Mesothelial cell of epicardium (in vitro differentiated cells): Measurements from ENCODE around the gene BID. TPM values are rescaled to one million over a fixed set of nuclear protein-coding genes. Genes with fewer than 3 reads are reported as not detected.

Experiments used
- DNase-seq, 2 experiments: peaks; one replicate each; pipeline ENCODE4 v3.0.0; 2021; ENCODE audit warnings: low spot score in 2 of 2; ENCODE audit not compliant: unreplicated experiment in 2 of 2
- H3K27ac Mint-ChIP-seq: 2 replicates; pipeline ENCODE4 v1.8.0; 2021; ENCODE audit warnings: mixed read lengths
- H3K27me3 Mint-ChIP-seq: 2 replicates; pipeline ENCODE4 v1.8.0; 2021; ENCODE audit warnings: low read depth, mixed read lengths
- H3K36me3 Mint-ChIP-seq: 2 replicates; pipeline ENCODE4 v1.8.0; 2021; ENCODE audit warnings: mixed read lengths
- H3K4me1 Mint-ChIP-seq: 2 replicates; pipeline ENCODE4 v1.8.0; 2021; ENCODE audit warnings: mixed read lengths
- H3K4me3 Mint-ChIP-seq: 2 replicates; pipeline ENCODE4 v1.8.0; 2021; ENCODE audit warnings: mild to moderate bottlenecking, moderate library complexity, mixed read lengths
- H3K9me3 Mint-ChIP-seq: 2 replicates; pipeline ENCODE4 v1.8.0; 2021; ENCODE audit warnings: mixed read lengths
- total RNA-seq: library from RNA; stranded (reverse); gene quantifications from 3 replicates; pipeline ENCODE4 v1.2.1, GENCODE V29; 2021
- TF ChIP-seq, protein P1 (sequence below): fragments of 200-600 bp; sonication (generic); IDR thresholded peaks from one replicate; pipeline ENCODE4 v1.5.0; 2021; ENCODE audit warnings: antibody characterized with exemption; ENCODE audit not compliant: unreplicated experiment

BID gene
- total RNA-seq, 1 donor from 2014 or later, result 29.9 TPM

DNA sequence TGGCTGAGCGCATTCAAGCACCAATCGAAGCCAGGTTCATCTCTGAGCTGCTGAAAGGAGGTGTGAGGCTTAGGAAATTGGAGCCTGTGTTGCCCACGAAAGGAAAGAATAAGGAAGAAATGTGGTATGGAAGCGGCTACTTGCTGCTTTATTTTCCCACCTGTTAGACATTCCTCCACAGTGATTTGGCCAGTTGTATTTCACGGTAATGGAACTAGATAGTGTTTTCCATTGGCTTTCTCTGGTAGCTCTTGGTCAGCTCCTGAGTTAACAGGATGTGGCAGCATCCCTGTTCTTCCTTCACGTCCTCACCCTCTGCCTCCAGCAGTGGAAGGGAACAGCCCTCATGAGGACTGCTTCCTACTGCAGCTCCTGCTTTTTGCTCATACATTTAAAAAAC lies 44.7 kb downstream of the BID start:
- H3K27ac Mint-ChIP-seq, result no peak overlapping the region
- H3K4me3 Mint-ChIP-seq, result no peak overlapping the region
- no peaks in the 10 kb centered on the region for H3K4me1 Mint-ChIP-seq
- H3K27me3 Mint-ChIP-seq, result no peaks in the 10 kb centered on the region
- DNase-seq, result no peak
- H3K9me3 Mint-ChIP-seq, result no peaks in the 10 kb centered on the region
- peaks cover 26% of the 10 kb centered on the region for H3K36me3 Mint-ChIP-seq
- TF ChIP-seq, protein P1, sequence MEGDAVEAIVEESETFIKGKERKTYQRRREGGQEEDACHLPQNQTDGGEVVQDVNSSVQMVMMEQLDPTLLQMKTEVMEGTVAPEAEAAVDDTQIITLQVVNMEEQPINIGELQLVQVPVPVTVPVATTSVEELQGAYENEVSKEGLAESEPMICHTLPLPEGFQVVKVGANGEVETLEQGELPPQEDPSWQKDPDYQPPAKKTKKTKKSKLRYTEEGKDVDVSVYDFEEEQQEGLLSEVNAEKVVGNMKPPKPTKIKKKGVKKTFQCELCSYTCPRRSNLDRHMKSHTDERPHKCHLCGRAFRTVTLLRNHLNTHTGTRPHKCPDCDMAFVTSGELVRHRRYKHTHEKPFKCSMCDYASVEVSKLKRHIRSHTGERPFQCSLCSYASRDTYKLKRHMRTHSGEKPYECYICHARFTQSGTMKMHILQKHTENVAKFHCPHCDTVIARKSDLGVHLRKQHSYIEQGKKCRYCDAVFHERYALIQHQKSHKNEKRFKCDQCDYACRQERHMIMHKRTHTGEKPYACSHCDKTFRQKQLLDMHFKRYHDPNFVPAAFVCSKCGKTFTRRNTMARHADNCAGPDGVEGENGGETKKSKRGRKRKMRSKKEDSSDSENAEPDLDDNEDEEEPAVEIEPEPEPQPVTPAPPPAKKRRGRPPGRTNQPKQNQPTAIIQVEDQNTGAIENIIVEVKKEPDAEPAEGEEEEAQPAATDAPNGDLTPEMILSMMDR, result no peak

DNA sequence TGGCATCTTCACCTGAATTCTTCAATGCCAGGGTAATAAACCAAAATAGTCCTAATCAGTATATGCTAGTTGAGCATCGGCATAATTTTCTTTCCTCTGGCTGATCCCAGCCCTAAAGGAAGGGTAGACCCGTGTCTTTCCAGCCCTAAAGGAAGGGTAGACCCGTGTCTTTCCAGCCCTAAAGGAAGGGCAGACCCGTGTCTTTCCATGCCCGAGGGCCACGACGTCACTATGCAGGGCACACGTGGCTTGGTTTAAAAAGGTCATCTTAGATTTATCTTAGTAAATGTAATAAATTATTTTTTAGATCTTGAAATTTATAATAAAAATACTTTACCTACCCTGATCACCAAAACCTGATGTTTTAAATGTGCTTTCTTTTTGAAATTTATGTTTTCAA lies 45.5 kb downstream of the BID start:
- H3K27me3 Mint-ChIP-seq, result no peaks in the 10 kb centered on the region
- TF ChIP-seq, protein P1, result no peak
- no peak overlapping the region for H3K4me3 Mint-ChIP-seq
- H3K9me3 Mint-ChIP-seq, result no peaks in the 10 kb centered on the region
- DNase-seq, result no peak
- H3K4me1 Mint-ChIP-seq, result no peaks in the 10 kb centered on the region
- H3K27ac Mint-ChIP-seq, result no peak overlapping the region
- H3K36me3 Mint-ChIP-seq, result peaks cover 25% of the 10 kb centered on the region

DNA sequence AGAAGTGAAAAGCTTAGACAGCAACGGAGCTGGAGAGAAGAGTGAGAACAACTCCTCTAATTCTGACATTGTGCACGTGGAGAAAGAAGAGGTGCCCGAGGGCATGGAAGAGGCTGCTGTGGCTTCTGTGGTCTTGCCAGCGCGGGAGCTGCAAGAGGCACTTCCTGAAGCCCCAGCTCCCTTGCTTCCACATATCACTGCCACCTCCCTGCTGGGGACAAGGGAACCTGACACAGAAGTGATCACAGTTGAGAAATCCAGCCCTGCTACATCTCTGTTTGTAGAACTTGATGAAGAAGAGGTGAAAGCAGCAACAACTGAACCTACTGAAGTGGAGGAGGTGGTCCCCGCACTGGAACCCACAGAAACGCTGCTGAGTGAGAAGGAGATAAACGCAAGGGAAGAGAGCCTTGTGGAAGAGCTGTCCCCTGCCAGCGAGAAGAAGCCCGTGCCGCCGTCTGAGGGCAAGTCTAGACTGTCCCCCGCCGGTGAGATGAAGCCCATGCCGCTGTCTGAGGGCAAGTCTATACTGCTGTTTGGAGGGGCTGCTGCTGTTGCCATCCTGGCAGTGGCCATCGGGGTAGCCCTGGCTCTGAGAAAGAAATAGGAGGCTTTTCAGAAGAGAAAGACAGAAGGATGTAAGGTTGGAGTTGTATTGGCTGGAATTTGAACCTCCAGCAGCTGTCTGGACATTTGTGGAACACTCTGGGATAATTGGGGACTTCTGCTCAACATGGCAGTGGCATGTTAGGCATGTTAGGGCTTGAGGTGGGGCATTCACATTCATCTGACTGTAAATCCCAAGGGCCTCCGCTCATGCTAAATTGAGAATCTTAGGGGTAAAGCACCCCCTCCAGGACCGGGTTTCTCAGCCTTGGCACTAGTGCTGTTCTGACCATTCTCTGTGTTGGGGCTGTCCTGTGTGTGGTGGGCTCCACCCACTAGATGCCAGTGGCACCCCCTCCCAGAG lies 47.1 kb downstream of the BID start:
- no peaks in the 10 kb centered on the region for H3K9me3 Mint-ChIP-seq
- H3K27ac Mint-ChIP-seq, result no peak overlapping the region

DNA sequence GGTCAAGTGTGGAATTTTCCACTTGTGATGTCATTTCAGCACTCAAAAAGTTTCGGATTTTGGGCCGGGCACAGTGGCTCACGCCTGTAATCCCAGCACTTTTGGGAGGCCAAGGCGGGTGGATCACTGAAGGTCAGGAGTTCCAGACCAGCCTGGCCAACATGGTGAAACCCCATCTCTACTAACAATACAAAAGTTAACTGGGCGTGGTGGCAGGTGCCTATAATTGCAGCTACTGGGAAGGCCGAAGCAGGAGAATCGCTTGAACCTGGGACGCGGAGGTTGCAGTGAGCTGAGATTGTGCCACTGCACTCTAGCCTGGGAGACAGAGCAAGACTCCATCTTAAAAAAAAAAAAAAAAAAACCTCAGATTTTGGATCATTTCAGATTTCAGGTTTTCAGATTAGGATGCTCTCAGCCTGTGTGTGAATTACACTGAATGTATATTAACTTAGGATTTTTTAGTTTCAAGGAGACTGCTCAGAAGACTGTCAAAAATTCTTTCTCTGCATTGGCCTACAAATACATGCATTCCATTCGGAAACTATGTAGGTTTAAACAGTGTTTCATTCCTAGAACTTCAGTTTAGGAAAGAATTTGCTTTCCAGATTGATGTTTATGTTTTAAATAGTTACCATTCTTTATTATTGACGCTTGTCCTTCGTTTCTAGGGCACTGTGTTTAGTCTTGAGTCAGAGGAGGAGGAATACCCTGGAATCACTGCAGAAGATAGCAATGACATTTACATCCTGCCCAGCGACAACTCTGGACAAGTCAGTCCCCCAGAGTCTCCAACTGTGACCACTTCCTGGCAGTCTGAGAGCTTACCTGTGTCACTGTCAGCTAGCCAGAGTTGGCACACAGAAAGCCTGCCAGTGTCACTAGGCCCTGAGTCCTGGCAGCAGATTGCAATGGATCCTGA lies 48.0 kb downstream of the BID start:
- Mint-ChIP-seq H3K4me3 (no peak overlapping the region), H3K27me3 (no peaks in the 10 kb centered on the region), H3K9me3 (no peaks in the 10 kb centered on the region), H3K4me1 (no peaks in the 10 kb centered on the region), H3K27ac (no peak overlapping the region), H3K36me3 (peaks cover 17% of the 10 kb centered on the region)
- DNase-seq, result no peak
- TF ChIP-seq, protein P1, result no peak

More for the DNA sequence above, 47.1 kb downstream of the BID start:
- H3K4me1 Mint-ChIP-seq, result no peaks in the 10 kb centered on the region
- no peak for DNase-seq
- TF ChIP-seq, protein P1, result no peak
- H3K36me3 Mint-ChIP-seq, result peaks cover 17% of the 10 kb centered on the region
- H3K4me3 Mint-ChIP-seq, result no peak overlapping the region
- H3K27me3 Mint-ChIP-seq, result no peaks in the 10 kb centered on the region

DNA sequence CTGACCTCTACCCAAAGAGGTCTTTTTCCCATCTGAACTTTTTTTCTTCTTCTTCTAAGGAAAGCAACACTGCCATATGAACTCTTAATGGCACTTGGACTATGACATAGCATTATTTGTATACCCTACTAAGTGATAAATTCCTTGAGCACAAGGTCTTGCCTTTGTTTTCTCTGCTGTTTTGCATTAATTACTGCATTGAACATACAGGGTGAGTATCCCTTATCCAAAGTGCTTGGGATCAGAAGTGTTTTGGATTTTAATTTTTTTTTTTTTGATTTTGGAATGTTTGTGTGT lies 48.8 kb downstream of the BID start:
- no peak overlapping the region for H3K4me3 Mint-ChIP-seq
- peaks cover 17% of the 10 kb centered on the region for H3K36me3 Mint-ChIP-seq
- TF ChIP-seq, protein P1, result no peak
- H3K27ac Mint-ChIP-seq, result no peak overlapping the region
- no peaks in the 10 kb centered on the region for H3K27me3 Mint-ChIP-seq
- DNase-seq, result no peak
- H3K4me1 Mint-ChIP-seq, result no peaks in the 10 kb centered on the region
- H3K9me3 Mint-ChIP-seq, result no peaks in the 10 kb centered on the region
